Subcutaneous abdominal adipose tissue (tissue), 5 donors: ENCODE measurements around the gene DAAM1.

Experiments used
- H3K27ac ChIP-seq: one replicate; pipeline ENCODE4 v1.7.0; 2013; ENCODE audit warnings: low read depth, mild to moderate bottlenecking, inconsistent platforms, low read length, moderate library complexity
- H3K27me3 ChIP-seq, 5 donors: one replicate each; pipeline ENCODE4 v1.7.0; 2013; ENCODE audit warnings: low read length in 5 of 5, inconsistent platforms in 1 of 5; ENCODE audit not compliant: control insufficient read depth in 5 of 5, insufficient read depth in 4 of 5
- H3K36me3 ChIP-seq, 5 donors: one replicate each; pipeline ENCODE4 v1.7.0; 2013; ENCODE audit warnings: low read length in 5 of 5; ENCODE audit not compliant: control insufficient read depth in 5 of 5, insufficient read depth in 5 of 5
- H3K4me1 ChIP-seq, 5 donors: one replicate each; pipeline ENCODE4 v1.7.0; 2013; ENCODE audit warnings: low read length in 5 of 5, mild to moderate bottlenecking in 3 of 5, moderate library complexity in 1 of 5; ENCODE audit not compliant: control insufficient read depth in 5 of 5, insufficient read depth in 5 of 5
- H3K4me3 ChIP-seq, 5 donors: one replicate each; pipeline ENCODE4 v1.7.0; 2013; ENCODE audit warnings: low read length in 5 of 5, low read depth in 1 of 5
- H3K9ac ChIP-seq, 5 donors: one replicate each; pipeline ENCODE4 v1.7.0; 2013; ENCODE audit warnings: low read length in 5 of 5, mild to moderate bottlenecking in 4 of 5, moderate library complexity in 3 of 5
- H3K9me3 ChIP-seq, 5 donors: one replicate each; pipeline ENCODE4 v1.7.0; 2013; ENCODE audit warnings: low read length in 5 of 5; ENCODE audit not compliant: control insufficient read depth in 5 of 5
- donor health status: healthy.
- donor health status: healthy.
- donor health status: healthy.
- donor health status: healthy.
- donor health status: healthy.

Gene DAAM1

DNA sequence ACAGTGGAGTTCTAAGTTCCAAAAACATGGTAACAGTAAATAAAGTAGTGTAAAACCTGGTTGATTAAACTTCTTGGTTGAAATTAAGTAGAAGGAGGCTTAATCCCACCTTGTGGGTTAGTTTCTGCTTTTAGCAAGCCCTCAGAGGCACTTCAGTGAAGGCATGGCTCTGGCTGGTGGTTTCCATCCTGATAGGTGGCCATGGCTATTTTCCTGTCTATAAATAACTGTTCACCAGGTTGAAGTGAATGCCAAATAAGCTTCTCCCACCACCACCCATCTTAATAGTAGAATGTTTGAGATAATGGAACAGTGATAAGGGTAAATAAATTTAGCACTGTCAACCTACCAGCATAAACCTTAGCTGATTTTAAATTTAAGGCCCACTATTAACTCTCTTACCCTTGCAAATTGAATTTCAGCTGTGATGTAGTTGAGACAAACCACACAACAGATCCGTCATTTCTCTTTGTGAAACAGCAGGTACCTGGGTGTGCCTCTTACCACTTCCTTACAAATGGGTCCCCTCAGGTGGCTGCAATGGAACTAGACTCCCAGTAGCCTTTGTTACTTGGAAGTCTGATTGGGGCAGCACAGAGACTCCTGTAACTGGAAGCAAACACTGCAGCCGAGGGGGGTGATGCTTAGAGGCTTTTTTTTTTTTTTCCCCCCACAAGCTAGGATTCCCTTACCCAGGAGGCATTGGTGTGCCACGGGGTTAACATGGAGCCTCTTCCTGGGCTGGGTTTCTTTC, 41.4 kb downstream of the DAAM1 start:
- Histone ChIP-seq H3K27ac (no peak overlapping the region), H3K27me3 (no peaks in the 10 kb centered on the region), H3K4me3 (no peak overlapping the region), H3K4me1 (peaks cover 2 to 30% (median 18%) of the 10 kb centered on the region in 5 donors), H3K9me3 (no peaks in the 10 kb centered on the region), H3K9ac (no peak overlapping the region), H3K36me3 (no peaks in the 10 kb centered on the region)

DNA sequence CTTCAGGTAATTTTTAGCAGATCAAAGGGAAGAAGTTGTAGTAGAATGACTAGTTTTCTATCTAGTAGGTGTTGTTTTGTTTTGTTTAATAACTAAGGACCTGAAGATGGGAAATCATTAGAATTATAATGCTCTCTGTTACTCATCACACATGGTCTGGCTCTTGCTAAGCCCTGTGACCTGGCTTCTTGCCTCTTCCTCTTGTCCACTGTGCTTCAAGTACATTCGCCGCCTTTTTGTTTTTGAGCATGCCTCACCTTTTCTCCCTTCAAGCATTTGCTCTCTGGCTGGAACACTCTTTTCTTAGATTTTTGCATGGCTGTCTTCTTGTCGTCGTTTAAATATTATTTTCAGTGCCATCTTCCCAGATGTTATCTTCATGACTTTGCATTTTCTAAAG, 47.7 kb downstream of the DAAM1 start:
- Histone ChIP-seq H3K4me1 (peaks cover 0 to 21% (median 10%) of the 10 kb centered on the region in 5 donors), H3K27me3 (no peaks in the 10 kb centered on the region), H3K27ac (peak overlapping the region; percentile 43)

DNA sequence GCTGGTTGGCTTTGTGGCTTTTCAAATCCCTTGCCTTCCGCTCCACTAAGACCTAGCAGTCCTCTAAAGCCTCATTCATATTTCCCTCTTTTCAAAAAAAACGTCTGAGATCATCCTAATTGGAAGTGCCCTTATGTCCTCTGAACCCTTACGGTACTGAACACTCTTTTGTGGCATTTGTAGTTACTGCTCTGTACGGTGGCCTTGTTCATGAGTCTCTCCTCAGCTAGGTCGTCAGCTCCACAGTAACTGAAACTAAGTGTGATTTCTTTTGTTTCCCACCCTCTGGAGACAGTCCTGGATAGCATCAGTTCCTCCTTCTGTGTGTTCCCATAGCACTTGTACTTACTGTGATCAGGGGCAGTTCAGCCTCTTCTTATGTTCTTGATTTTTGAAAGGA, 49.7 kb downstream of the DAAM1 start:
- Histone ChIP-seq H3K27me3 (no peaks in the 10 kb centered on the region), H3K9me3 (no peaks in the 10 kb centered on the region), H3K36me3 (no peaks in the 10 kb centered on the region), H3K9ac (no peak overlapping the region), H3K4me3 (no peak overlapping the region), H3K27ac (no peak overlapping the region), H3K4me1 (peaks cover 0 to 30% (median 15%) of the 10 kb centered on the region in 5 donors)

More for the DNA sequence above, 47.7 kb downstream of the DAAM1 start:
- no peak overlapping the region for H3K9ac ChIP-seq
- H3K4me3 ChIP-seq: no peak overlapping the region
- no peaks in the 10 kb centered on the region for H3K36me3 ChIP-seq
- no peaks in the 10 kb centered on the region for H3K9me3 ChIP-seq

DNA sequence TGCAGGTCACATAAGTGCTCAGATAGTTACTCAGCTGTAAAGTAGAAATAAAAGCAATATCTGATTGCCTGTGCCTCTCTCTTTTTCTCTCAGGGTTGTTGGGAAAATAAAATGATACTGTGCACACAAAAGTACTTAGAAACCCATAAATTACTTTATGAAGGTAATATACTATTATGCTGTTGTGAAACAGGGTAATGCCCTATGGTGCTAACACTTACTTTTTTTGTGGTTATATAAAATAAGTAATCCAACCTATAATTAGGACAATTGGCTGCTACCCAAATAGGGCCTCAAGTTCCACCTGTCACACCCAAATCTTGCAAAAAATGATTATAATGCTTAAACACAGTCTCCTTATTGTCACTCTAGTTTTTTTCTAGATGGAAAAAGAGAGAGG, 50.6 kb downstream of the DAAM1 start:
- Histone ChIP-seq H3K27me3 (no peaks in the 10 kb centered on the region), H3K9me3 (no peaks in the 10 kb centered on the region), H3K4me3 (no peak overlapping the region), H3K36me3 (no peaks in the 10 kb centered on the region), H3K4me1 (peaks cover 0 to 30% (median 15%) of the 10 kb centered on the region in 5 donors), H3K27ac (no peak overlapping the region), H3K9ac (no peak overlapping the region)

DNA sequence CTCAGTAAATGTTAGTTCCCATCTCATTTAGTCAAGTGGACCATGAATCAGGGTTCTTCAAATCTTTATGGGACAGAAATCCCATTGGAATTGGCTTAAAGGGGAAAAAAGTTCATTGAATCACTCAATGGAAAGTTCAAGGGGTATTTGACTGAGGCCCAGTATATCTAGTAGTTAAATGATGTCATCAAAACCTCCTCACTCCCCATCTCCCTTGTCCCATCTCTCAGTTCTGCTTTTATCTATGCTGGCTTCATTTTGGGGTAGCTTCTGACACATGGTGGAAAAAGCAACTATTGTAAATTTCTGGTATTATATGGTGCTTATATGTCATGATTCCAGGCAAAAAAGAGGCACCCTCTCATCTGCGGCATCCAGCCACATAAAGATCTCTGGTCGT, 51.9 kb downstream of the DAAM1 start:
- Histone ChIP-seq H3K9me3 (no peaks in the 10 kb centered on the region), H3K4me1 (peaks cover 0 to 30% (median 15%) of the 10 kb centered on the region in 5 donors), H3K9ac (no peak overlapping the region), H3K36me3 (no peaks in the 10 kb centered on the region), H3K4me3 (no peak overlapping the region), H3K27me3 (no peaks in the 10 kb centered on the region), H3K27ac (no peak overlapping the region)

DNA sequence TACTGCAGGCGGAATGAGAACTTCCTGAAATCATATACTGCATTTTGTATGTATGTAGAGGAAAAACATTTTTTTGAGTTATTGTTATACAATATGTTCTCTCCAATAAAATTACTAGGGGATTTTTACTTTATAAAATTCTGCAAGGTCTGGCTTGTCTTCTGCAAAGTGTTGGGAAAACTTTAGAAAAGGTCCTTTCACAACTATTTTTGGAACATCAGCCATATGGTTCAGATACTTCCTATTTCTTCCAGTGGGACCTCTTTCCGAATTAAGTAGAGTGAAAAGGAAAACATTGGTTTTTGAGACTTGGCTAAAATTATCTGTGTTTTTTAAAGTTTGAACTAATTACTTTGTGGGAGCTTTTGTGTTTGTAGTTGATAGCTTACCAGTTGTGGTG, 52.7 kb downstream of the DAAM1 start:
- Histone ChIP-seq H3K27ac (peak overlapping the region; percentile 25), H3K9ac (no peak overlapping the region), H3K36me3 (no peaks in the 10 kb centered on the region), H3K9me3 (no peaks in the 10 kb centered on the region), H3K4me3 (no peak overlapping the region), H3K4me1 (peaks cover 0 to 29% (median 15%) of the 10 kb centered on the region in 5 donors), H3K27me3 (no peaks in the 10 kb centered on the region)

DNA sequence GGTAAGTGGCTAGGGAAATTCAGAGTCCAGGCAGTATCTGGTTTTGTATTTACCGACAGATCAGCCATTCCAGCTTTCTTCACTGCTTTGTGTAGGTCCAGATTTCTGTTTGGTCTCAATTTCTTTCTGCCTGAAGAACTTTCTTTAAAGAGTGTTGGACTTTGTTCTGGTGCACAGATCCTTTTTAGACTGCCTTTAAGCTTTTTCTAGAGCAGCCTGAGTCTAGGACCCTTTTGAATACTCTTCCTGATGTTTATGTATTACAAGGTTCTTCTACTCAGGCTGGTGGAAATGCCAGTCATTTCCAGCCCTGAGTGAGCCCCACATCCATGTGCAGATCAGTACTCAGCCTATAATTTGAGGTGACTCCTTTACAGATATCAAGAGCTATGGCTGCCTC, 54.7 kb downstream of the DAAM1 start:
- H3K4me3 ChIP-seq: no peak overlapping the region
- no peaks in the 10 kb centered on the region for H3K27me3 ChIP-seq
- no peaks in the 10 kb centered on the region for H3K36me3 ChIP-seq
- no peak overlapping the region for H3K27ac ChIP-seq
- H3K4me1 ChIP-seq: peaks cover 0 to 25% (median 14%) of the 10 kb centered on the region in 5 donors
- no peak overlapping the region for H3K9ac ChIP-seq
- no peaks in the 10 kb centered on the region for H3K9me3 ChIP-seq

DNA sequence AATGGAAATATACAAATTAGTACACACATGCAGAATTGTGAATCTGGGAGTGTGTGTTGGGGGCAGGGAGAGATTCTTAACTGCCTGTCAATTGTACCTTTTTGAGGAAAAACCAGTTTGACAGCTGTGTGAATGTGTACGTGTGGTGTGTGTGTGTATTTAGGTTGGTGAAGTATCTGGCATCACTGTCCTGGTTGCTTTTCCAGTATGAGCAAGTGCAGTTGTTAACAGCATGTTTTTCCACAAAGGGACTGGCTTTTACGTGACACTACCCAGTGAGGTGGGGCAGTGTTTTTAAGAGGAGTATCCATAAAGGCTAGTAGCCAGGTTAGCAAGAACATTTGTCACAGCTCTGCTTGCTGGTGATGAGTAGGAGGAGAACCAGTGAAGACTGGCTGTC, 56.1 kb downstream of the DAAM1 start:
- peaks cover 0 to 25% (median 15%) of the 10 kb centered on the region in 5 donors for H3K4me1 ChIP-seq

DNA sequence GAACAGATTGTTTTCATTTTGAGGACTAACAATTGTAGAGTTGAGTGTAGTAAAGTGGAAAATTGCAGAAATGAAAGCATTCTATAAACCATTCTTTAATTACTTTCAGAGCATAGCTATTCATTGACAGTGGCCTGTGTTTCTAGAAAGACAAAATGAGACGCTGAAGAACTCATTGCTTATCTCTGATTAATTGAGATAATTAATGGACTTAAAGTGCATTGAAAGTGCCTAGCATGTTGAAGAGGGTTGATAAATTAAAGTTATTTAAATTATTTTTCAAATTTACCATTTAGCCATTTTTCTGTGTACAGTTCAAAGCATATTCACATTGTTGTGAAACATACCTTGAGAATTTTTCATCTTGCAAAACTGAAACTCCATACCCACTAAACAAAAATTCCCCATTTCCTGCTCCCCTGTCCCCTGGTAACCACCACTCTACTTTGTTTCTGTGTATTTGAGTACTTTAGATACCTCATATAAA, 57.4 kb downstream of the DAAM1 start:
- H3K9me3 ChIP-seq: no peaks in the 10 kb centered on the region
- H3K4me3 ChIP-seq: no peak overlapping the region
- peaks cover 0 to 22% (median 10%) of the 10 kb centered on the region in 5 donors for H3K4me1 ChIP-seq
- no peak overlapping the region for H3K27ac ChIP-seq
- no peak overlapping the region for H3K9ac ChIP-seq
- H3K36me3 ChIP-seq: no peaks in the 10 kb centered on the region
- no peaks in the 10 kb centered on the region for H3K27me3 ChIP-seq

More for the DNA sequence above, 56.1 kb downstream of the DAAM1 start:
- H3K36me3 ChIP-seq: no peaks in the 10 kb centered on the region
- no peak overlapping the region for H3K9ac ChIP-seq
- no peak overlapping the region for H3K4me3 ChIP-seq
- no peak overlapping the region for H3K27ac ChIP-seq
- no peaks in the 10 kb centered on the region for H3K27me3 ChIP-seq
- H3K9me3 ChIP-seq: no peaks in the 10 kb centered on the region

DNA sequence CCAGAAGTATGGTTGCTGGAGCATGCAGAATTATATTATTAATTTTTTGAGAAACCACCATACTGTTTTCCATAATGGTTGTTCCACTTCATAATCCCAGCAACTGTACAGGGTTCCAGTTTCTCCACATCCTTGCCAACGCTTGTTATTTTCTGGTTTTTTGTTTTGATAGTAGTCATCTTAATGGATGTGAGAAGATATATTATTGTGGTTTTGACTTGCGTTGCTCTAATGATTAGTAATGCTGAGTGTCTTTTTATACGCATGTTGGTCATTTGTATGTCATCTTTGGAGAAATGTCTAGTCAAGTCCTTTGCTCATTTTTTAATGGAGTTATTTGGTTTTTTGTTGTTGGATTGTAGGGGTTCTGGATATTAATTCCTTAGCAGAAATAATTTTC, 58.1 kb downstream of the DAAM1 start:
- Histone ChIP-seq H3K4me3 (no peak overlapping the region), H3K9me3 (no peaks in the 10 kb centered on the region), H3K4me1 (peaks cover 0 to 16% (median 3%) of the 10 kb centered on the region in 5 donors), H3K36me3 (no peaks in the 10 kb centered on the region), H3K9ac (no peak overlapping the region), H3K27me3 (no peaks in the 10 kb centered on the region), H3K27ac (no peak overlapping the region)
